ENCODE results near the gene ADD3.
A peak's percentile ranks its signal among the peaks of the same experiment; 100 is the strongest.
"Not testable (repeated sequence)": the region's sequence is repeated elsewhere in the genome, so short reads cannot be mapped to it uniquely, and the experiment has no call there.

ADD3 gene

DNA sequence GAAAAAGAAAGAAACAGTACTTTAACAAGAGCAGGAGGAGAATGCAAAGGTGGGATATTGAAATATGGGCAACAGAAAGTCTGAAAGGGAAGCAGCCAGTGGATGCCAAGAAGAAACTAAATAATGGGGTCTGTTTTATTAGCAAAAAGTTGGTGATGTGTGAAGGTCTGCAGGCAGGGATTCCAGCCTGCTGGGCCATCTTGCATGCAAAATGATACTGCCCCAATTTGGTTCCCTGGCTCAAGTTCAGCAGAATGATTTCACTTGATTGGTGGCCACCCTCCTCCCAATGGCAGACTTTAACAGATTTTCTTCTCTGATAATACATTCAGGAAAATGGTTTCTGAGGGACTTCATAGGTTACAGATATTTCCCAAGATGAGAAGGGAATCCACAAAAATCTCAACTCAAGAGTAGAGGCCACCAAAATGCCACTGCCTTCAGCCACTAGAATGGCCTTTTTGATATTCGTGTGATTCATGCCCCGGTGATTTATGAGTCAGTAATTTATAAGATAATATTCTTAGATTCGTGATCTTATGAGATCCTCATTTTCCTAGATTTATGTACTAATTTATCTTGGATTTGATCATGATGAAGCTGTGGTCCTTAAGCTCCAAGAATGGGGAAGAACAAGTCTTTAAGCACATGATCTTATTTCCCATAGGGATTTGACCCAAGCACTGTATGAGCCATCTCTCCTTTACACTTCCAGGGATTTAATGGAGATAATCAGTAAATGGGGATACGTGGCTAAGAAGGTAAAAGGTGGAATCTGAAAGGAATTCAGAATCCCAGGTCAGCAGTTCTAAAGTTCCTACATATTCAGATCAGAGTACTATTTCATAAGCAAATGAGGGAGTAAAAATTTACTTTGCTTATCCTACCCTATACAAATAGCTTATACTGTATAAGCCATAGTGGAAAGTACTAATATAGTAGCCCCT is 32.3 kb upstream of the ADD3 start:
- no peak for DNase-seq (ENCODE audit: low spot score)

DNA sequence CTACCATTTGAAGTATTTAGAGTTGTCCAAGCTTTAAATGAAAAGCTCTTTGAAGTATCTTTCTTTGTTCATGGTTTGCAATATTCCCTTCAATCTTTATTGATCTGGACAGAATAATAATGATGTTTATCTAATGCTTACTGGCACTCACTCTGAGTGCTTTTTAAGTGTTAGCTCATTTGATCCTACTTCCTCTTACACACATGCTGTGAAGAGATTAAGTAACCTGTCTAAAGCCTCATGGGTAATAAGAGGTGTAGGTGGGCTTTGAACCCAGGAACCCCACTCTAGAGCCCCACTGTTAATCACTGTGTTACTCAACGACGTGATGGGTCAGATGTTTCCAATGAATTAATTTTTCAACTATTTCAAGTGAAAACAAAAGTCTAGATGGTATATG is 31.1 kb upstream of the ADD3 start:
- no peak for DNase-seq (ENCODE audit: low spot score)

DNA sequence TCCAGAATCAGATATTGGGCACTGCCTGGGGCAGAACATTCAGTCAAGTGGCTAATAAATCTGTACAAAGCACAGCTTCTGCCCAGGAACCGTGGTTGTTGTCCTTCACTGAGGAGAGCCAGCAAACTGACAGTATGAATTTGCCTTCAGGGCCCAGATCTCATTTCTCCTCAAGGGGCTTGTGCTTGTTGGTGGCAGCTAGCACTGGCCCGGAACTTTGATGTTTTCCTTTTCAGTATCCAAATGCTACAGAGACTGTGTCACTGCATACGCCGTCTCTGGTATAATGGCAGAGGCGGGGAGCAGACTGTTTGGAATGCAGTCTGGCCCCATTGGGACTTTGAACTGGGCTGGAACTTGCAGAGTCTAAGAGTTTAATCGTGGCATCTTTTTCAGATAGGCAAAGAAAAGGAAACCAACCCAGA is 30.4 kb upstream of the ADD3 start:
- peak; percentile 33 for DNase-seq (ENCODE audit: low spot score)

DNA sequence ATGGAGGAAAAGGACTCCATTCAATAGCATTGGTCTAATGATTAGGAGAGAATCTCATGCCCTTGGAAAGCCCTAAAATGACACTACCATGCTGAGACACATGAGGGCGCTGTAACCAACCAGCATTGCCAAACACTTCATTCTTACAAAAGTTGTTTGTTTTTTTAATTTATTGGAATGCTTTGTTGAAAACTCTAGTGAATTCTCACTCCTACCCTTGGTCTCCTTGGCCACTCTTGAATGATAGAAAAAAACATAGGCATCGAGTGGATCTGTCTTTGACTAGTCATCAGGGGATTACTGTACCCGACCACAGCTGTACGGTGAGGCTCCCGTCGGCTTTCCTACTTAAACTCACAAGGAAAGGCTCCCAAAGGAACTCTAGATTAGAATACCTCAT is 29.3 kb upstream of the ADD3 start:
- DNase-seq (ENCODE audit: low spot score) = no peak

DNA sequence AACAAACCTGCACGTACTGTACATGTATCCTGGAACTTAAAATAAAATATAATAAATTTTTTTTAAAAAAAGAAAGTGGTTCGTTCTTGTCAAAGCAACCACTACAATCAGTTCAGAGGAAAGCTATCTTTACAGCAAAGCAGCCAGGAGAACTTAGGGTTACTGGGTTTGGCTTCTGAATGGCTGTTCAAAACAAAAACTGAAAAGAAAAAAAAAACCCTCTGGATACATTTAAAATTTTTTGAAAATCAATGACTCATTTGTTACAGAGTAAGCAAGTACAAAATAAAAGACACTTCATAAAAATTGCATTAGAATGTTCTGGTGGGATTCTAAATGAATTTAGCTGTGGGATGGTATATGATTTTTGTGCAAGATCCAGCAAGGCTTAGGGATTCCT is 28.6 kb upstream of the ADD3 start:
- no peak for DNase-seq (ENCODE audit: low spot score)

DNA sequence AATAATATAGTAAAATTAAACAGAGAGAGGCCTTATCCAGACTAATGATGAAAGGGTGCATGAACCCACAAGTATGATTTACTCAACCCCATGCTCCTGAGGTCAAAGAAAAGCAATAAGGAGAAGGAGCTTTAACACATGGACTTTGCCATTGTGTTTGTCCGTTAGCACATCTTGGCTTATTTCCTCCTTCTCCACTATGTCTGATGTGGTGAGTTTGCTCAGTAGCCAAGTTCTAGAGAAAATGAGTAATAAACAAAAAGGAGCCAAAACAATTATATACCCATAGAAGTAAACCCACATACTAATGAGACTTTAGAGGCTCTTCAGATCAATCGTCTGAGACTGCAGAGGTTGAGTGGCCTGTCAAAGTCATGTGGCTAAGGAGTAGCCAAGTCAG is 26.1 kb upstream of the ADD3 start:
- no peak for DNase-seq (ENCODE audit: low spot score)

- no peak for DNase-seq (ENCODE audit: low spot score)
Observed at GRCh38 chr10:109982123-109982522, 25.7 kb upstream of the ADD3 start.

GRCh38 chr10:109982812-109983211 is 25.0 kb upstream of the ADD3 start:
- no peak for DNase-seq (ENCODE audit: low spot score)

DNA sequence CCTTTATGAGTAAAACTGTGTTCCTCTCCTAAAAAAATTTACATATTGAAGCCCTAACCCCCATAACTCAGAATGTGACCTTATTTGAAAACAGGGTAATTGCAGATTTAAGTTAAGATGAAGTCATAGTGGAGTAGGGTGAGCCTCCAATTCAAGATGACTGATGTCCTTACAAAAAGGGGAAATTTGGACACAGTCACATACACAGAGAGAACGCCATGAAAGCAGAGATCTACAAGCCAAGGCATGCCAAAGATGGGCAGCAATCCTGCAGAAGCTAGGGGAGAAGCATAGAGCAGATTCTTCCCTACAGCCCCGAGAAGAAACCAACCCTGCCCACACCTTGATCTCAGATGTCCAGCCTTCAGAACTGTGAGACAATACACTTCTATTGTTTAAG is 23.8 kb upstream of the ADD3 start:
- DNase-seq (ENCODE audit: low spot score) = no peak

DNA sequence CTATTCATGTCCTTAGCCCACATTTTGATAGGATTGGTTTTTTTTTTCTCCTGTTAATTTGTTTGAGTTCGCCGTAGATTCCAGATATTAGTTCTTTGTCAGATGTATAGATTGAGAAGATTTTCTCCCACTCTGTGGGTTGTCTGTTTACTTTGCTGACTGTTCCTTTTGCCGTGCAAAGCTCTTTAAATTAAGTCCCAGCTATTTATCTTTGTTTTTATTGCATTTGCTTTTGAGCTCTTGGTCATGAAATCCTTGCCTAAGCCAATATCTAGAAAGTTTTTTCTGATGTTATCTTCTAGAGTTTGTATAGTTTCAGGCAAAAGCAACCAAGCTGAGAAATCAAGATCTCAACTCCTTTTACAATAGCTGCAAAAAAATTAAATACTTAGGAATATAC is 22.0 kb upstream of the ADD3 start:
- DNase-seq (ENCODE audit: low spot score) = not testable (repeated sequence)

- DNase-seq (ENCODE audit: low spot score) = no peak
Observed at GRCh38 chr10:109987452-109988211, 20.2 kb upstream of the ADD3 start.

DNA sequence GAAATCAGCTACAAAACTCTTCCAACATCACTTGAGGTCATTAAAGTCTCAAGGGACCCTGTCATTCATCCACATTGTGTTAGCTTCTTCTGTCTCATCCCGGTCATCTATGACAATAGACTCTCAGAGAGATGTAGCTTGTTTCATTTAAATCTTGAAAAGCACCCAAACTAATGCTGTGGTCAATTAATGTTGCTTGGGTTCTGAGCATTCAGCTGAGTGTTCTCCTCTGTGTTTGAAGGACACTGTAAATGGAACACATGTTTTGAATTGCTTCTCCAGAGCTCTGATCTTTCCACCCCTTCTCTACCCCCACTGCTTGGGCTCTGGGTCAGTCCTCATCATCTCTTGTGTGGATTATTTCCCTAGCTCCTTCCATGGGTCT is 19.6 kb upstream of the ADD3 start:
- DNase-seq (ENCODE audit: low spot score) = no peak

DNA sequence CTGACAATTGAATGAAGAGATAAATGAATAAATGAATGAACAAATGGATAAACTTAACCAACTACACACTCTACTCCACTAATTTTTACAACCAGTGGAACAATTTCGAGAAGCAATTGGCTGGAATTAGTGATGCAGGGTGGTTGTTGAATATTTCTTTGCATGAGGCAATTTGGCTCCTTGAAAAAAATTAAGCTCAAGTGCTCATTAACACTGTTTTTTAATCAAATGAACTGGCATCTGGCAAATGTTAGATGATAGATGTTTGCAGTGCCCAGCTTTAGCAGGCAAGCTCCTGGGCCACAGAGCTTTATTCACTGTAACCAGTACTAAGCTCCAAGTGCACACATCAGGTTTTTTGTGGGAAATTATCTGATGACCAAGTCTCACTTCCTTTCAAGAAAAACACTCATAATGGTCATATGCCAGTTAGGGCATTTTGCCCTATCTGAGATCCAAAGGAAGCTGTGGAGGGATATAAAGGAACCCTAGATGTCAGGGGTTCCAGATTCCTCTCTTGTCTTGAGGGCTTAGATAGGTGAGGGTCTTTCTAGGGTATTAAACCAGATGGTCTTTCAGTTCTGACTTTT is 16.4 kb upstream of the ADD3 start:
- no peak for DNase-seq (ENCODE audit: low spot score)

DNA sequence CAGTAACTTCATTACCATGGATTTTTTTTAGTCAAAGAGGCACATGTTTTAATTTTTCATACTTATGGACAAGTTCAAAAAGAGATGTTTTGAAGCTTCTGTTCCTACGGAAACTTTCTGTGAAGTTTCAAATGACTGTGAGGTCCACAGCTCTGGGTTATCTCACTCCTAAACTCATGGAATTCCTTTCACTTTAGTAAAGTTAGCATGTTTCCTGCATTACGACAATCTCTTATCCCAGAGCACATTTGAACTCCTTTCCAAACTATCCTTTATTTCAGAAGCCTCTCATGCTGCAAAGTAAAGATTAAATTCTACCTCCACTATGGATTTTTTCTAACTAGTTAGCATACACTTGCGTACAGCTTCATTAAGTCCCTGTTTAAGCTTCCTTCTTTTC is 15.3 kb upstream of the ADD3 start:
- no peak for DNase-seq (ENCODE audit: low spot score)

GRCh38 chr10:109993551-109994330 is 14.0 kb upstream of the ADD3 start:
- DNase-seq (ENCODE audit: low spot score) = no peak

GRCh38 chr10:109994711-109995577 is 12.8 kb upstream of the ADD3 start:
- DNase-seq (ENCODE audit: low spot score) = no peak

DNA sequence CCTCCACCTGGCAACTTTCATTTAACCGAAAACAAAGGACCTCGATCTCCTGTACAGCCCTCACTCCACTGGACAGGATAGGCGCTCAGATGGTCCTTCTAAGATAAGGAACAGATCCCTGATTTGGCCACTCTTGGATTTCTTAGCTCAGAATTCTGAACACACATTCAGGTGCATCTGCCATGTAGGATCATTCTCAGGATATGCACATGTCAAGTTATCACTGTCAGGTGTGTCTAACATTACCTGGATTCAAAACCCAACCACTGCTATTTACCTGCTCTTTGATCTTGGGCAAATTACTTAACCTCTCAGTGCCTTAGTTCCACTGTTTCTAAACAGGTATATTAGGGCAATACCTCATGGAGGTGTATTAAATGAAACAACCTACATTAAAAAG is 12.2 kb upstream of the ADD3 start:
- DNase-seq (ENCODE audit: low spot score) = no peak

DNA sequence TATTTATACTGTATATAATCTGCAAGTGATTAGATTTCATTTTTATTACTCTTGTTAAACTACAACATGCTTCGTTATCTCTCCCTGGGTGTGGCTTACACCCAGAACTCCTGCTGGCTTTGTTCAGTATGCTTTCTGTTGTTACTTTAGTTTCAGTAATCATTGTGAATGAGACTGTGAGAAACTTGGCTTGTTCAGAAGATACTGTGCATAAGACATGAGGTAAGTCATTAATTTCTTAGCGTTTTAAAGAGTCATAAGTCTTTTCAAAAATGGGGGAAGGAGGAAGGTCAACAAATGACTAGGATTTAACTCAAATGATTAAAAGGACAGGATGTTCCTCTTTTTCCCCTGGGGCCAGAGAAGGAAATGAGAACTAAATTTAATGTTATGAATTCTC is 11.6 kb upstream of the ADD3 start:
- DNase-seq (ENCODE audit: low spot score) = no peak

- no peak for DNase-seq (ENCODE audit: low spot score)
Observed at GRCh38 chr10:109996766-109997171, 11.0 kb upstream of the ADD3 start.

GRCh38 chr10:109997233-109997632 is 10.6 kb upstream of the ADD3 start:
- no peak for DNase-seq (ENCODE audit: low spot score)

GRCh38 chr10:109998513-109998912 is 9.3 kb upstream of the ADD3 start:
- DNase-seq (ENCODE audit: low spot score) = no peak
